K562 (cell line): Measurements from ENCODE around the gene USP6. TPM values are rescaled to one million over a fixed set of nuclear protein-coding genes. Genes with fewer than 3 reads are reported as not detected.

Experiments used
- ATAC-seq: fragments of 200-7000 bp; cut with Tn5 transposase; 3 replicates; pipeline ENCODE4 v1.9.1; 2020; ENCODE audit warnings: moderate library complexity
- BruUV-seq: library from RNA; stranded (reverse); fragments of 400-500 nt; replicated peaks from 2 replicates; lab custom pipeline; 2021; lab: Mats Ljungman, UMichigan
- CTCF ChIA-PET: fragments of 300-600 bp; formaldehyde crosslinking; extraction: SDS; loops from one replicate; lab custom pipeline; 2021; ENCODE audit warnings: low intra/inter-chr PET ratio; lab: Yijun Ruan, JAX
- POLR2A ChIA-PET: fragments of 300-600, 350-650 bp; sonication (Branson Sonifier 250); formaldehyde crosslinking; extraction: SDS; loops from one replicate; lab custom pipeline; 2021; ENCODE audit warnings: antibody characterized with exemption, inconsistent platforms; lab: Yijun Ruan, JAX
- DNase-seq, 4 experiments: peaks; one replicate each; pipeline versions ENCODE4 v3.0.0 to v3.0.0-alpha.2; 2011 to 2018; ENCODE audit warnings: low spot score in 3 of 4, mixed read lengths in 3 of 4; ENCODE audit errors: extremely low read depth in 1 of 4
- FAIRE-seq: peaks from 2 replicates; lab custom pipeline; 2011; peaks lifted over from hg19 to GRCh38; lab: Jason Lieb, UNC
- H2AFZ ChIP-seq: 2 replicates; pipeline ENCODE4 v1.6.0; 2011; ENCODE audit warnings: low read depth, low read length, control low read depth, inconsistent platforms
- H3K27ac ChIP-seq: fragments of 200-600 bp; 3 replicates; pipeline ENCODE4 v1.8.0; 2011; ENCODE audit warnings: low read depth, mild to moderate bottlenecking, control low read depth, inconsistent platforms, low read length, moderate library complexity, mixed read lengths; ENCODE audit errors: extremely low read depth
- H3K27me3 ChIP-seq, 2 experiments: fragments of 300-600 bp in 1 of 2; 2 replicates in 1 of 2; 3 replicates in 1 of 2; pipeline versions ENCODE4 v1.6.0 to v1.8.0; 2011; ENCODE audit warnings: inconsistent platforms in 2 of 2, low read length in 2 of 2, mild to moderate bottlenecking in 1 of 2, mixed read lengths in 1 of 2, moderate library complexity in 1 of 2; ENCODE audit not compliant: control insufficient read depth in 2 of 2, insufficient read depth in 2 of 2
- H3K36me3 ChIP-seq: fragments of 300-600 bp; 3 replicates; pipeline ENCODE4 v1.8.0; 2011; ENCODE audit warnings: mild to moderate bottlenecking, low read length, inconsistent platforms; ENCODE audit not compliant: control insufficient read depth, insufficient read depth
- H3K4me1 ChIP-seq, 2 experiments: fragments of 200-600 bp in 1 of 2; replicated peaks in 1 of 2; 2 replicates in 1 of 2; 3 replicates in 1 of 2; pipeline versions ENCODE4 v1.5.1 to v1.8.0; 2011; ENCODE audit warnings: inconsistent platforms in 2 of 2, low read length in 2 of 2, mild to moderate bottlenecking in 1 of 2, mixed read lengths in 1 of 2, moderate library complexity in 1 of 2; ENCODE audit not compliant: control insufficient read depth in 2 of 2, insufficient read depth in 2 of 2
- H3K4me2 ChIP-seq: 2 replicates; pipeline ENCODE4 v1.6.1; 2011; ENCODE audit warnings: low read length, control low read depth, inconsistent platforms, mixed read lengths; ENCODE audit not compliant: insufficient read depth
- H3K4me3 ChIP-seq: fragments of 200-600 bp; sonication (generic), shearing (Covaris generic); 2 replicates; pipeline ENCODE4 v1.5.1; 2016; ENCODE audit warnings: control low read depth, inconsistent platforms
- H3K79me2 ChIP-seq: fragments of 200-600 bp; 3 replicates; pipeline ENCODE4 v1.8.0; 2011; ENCODE audit warnings: low read length, inconsistent platforms; ENCODE audit not compliant: control insufficient read depth, insufficient read depth
- H3K9ac ChIP-seq, 2 experiments: 2 replicates each; pipeline versions ENCODE4 v1.6.0 to v1.6.1; 2011; ENCODE audit warnings: low read depth in 2 of 2, low read length in 2 of 2, control low read depth in 1 of 2, inconsistent platforms in 1 of 2, mild to moderate bottlenecking in 1 of 2, mixed read lengths in 1 of 2; ENCODE audit not compliant: insufficient read depth in 1 of 2
- H3K9me1 ChIP-seq: one replicate; pipeline ENCODE4 v1.6.0; 2011; ENCODE audit warnings: inconsistent platforms, mild to moderate bottlenecking, low read length, moderate library complexity; ENCODE audit not compliant: control insufficient read depth, insufficient read depth
- H3K9me3 ChIP-seq: replicated peaks from 2 replicates; pipeline ENCODE4 v1.5.1; 2011; ENCODE audit warnings: low read depth, low read length, inconsistent platforms; ENCODE audit not compliant: control insufficient read depth, insufficient read depth
- H4K20me1 ChIP-seq: replicated peaks from 2 replicates; pipeline ENCODE4 v1.6.1; 2011; ENCODE audit warnings: low read length, inconsistent platforms, mixed read lengths; ENCODE audit not compliant: control insufficient read depth, insufficient read depth
- AFF1 ChIP-seq, 2 experiments: fragments of 450-650 bp; IDR thresholded peaks; 2 replicates each; pipeline ENCODE4 v1.6.1; 2018; ENCODE audit warnings: mild to moderate bottlenecking in 2 of 2, low read depth in 1 of 2; ENCODE audit not compliant: partially characterized antibody in 2 of 2
- BDP1 ChIP-seq: IDR thresholded peaks from 3 replicates; pipeline ENCODE4 v1.6.1; 2011; ENCODE audit not compliant: insufficient read length, insufficient read depth
- FOXK1 ChIP-seq: sonication (generic); formaldehyde crosslinking; IDR thresholded peaks from 2 replicates; pipeline ENCODE4 v1.8.0; 2022; ENCODE audit warnings: missing genetic modification reagents, mild to moderate bottlenecking, borderline replicate concordance
- FOXP1 ChIP-seq: sonication (generic); formaldehyde crosslinking; IDR thresholded peaks from 2 replicates; pipeline ENCODE4 v1.8.0; 2022; ENCODE audit warnings: mild to moderate bottlenecking, missing genetic modification reagents
- HMG20A ChIP-seq: fragments of 450-650 bp; formaldehyde crosslinking; conservative IDR thresholded peaks from 2 replicates; pipeline ENCODE4 v1.4.0; 2020; ENCODE audit warnings: mild to moderate bottlenecking, mixed read lengths
- SP2 ChIP-seq: IDR thresholded peaks from 2 replicates; pipeline ENCODE4 v1.6.1; 2011; ENCODE audit warnings: mild to moderate bottlenecking, low read depth, low read length, moderate library complexity; ENCODE audit not compliant: poor library complexity, severe bottlenecking; ENCODE audit errors: extremely low read depth
- ZBTB33 ChIP-seq: sonication (generic); formaldehyde crosslinking; IDR thresholded peaks from 2 replicates; pipeline ENCODE4 v1.8.1; 2023; ENCODE audit warnings: mild to moderate bottlenecking, missing genetic modification reagents
- ZNF274 ChIP-seq: IDR thresholded peaks from 2 replicates; pipeline ENCODE4 v1.6.1; 2011; ENCODE audit warnings: low read depth, mild to moderate bottlenecking, low read length, moderate library complexity, borderline replicate concordance
- ZNF717 ChIP-seq: fragments of 250-450 bp; sonication (Bioruptor Pico); IDR thresholded peaks from 2 replicates; pipeline ENCODE4 v1.5.0; 2021
- WGBS: fragments of 100-300 bp; shearing (Covaris generic); methylation state at CpG from one replicate; pipeline ENCODE4 v1.1.6; 2016; ENCODE audit warnings: low coverage, mixed read lengths; ENCODE audit not compliant: insufficient coverage; ENCODE audit errors: missing lambda C conversion rate; 5-methylcytosine and 5-hydroxymethylcytosine counted together
- in situ Hi-C: fragments of 300-500 bp; cut with MboI; formaldehyde crosslinking; loops from 4 replicates; pipeline ENCODE4 v1.15.0; 2018; ENCODE audit warnings: inconsistent platforms, mixed read lengths
- intact Hi-C: fragments of 100-400 bp; cut with micrococcal nuclease; formaldehyde crosslinking; loops from 2 replicates; pipeline ENCODE4 v1.14.2; 2022
- polyA plus RNA-seq, 8 experiments: library from polyadenylated mRNA; depleted of rRNA in 4 of 8; stranded (reverse) in 5 of 8; unstranded in 3 of 8; fragments of >200 nt; fragmentation: Nextera tagmentation in 2 of 8; fragmentation: Illumina TruSeq in 1 of 8; extraction: Ambion mirVana in 2 of 8; extraction: Trizol in 1 of 8; gene quantifications; 2 replicates each; pipeline versions ENCODE4 v1.2.1 to v1.2.3, GENCODE V29; 2011 to 2014; ENCODE audit warnings: inconsistent platforms in 1 of 8, missing spikeins in 1 of 8
- total RNA-seq, 7 experiments: library from RNA; depleted of rRNA in 6 of 7; stranded (reverse); fragments of >200 nt in 6 of 7; fragmentation: Illumina TruSeq in 2 of 7; extraction: Trizol in 2 of 7; gene quantifications; 2 replicates each; pipeline versions ENCODE4 v1.2.1 to v1.2.3, GENCODE V29; 2011 to 2021; ENCODE audit warnings: low replicate concordance in 1 of 7

The USP6 gene
- total and polyA plus RNA-seq, 9 of the 15 experiments (the other 6 are each of a cell fraction or from before 2014, with no cell fraction given): 0.01 to 0.09 (median 0.04) TPM; not detected in 4

GRCh38 chr17:5096731-5097100 lies 19.1 kb upstream of the USP6 start (continued):
- no peak for TF ChIP-seq AFF1 (IDR thresholded peaks at IDR 0.05; ENCODE audit: low read depth in 1 of 2, partially characterized antibody in 2 of 2)
- TF ChIP-seq ZNF274: no peak
- TF ChIP-seq, all 486 proteins: peak for 0

- H3K4me1 ChIP-seq: no peaks in the 10 kb centered on the region
- H3K27me3 ChIP-seq: peaks cover 4 to 14% of the 10 kb centered on the region in 2 experiments; a peak in 3 of 5 replicates
- WGBS: 63% methylated on average over 17 of the region's 63 CpGs
- H3K79me2 ChIP-seq: no peaks in the 10 kb centered on the region
- H3K9me3 ChIP-seq: peaks cover 2% of the 10 kb centered on the region; the same call in 1 of the 2 replicates
- H2AFZ ChIP-seq: no peak overlapping the region
- H3K4me3 ChIP-seq: no peak overlapping the region
- H4K20me1 ChIP-seq: no peaks in the 10 kb centered on the region
- H3K9me1 ChIP-seq: no peaks in the 10 kb centered on the region
- in situ Hi-C loops: no loop called here
- no peaks in the 10 kb centered on the region for H3K36me3 ChIP-seq
- H3K27ac ChIP-seq: no peak overlapping the region
- no peak for FAIRE-seq
- H3K4me2 ChIP-seq: no peak overlapping the region
- no peak for DNase-seq
- no TSS peak for BruUV-seq
- POLR2A ChIA-PET: interaction anchor here (0.7 kb wide), 1 partner anchor 1236 kb away, joined by 4 read pairs; no protein-coding TSS in a partner anchor
- no peak overlapping the region for H3K9ac ChIP-seq
- TF ChIP-seq FOXK1 (CRISPR knock-in tag): no peak
- TF ChIP-seq ZNF717 (CRISPR knock-in tag): no peak
- TF ChIP-seq BDP1: no peak
- TF ChIP-seq HMG20A (CRISPR knock-in tag): no peak
- TF ChIP-seq FOXP1 (CRISPR knock-in tag): no peak
- no peak for TF ChIP-seq SP2
- no peak for TF ChIP-seq ZBTB33
- TF ChIP-seq, all 486 proteins: peak for 0
- intact Hi-C loops: no loop called here
- CTCF ChIA-PET: no interaction called here
- no peak for ATAC-seq
Observed at GRCh38 chr17:5097101-5097834, 18.6 kb upstream of the USP6 start.
